WERI-Rb-1 (cell line): Measurements from ENCODE around the gene SNX27.

Experiments used
- DNase-seq: peaks from one replicate; pipeline ENCODE4 v3.0.0-alpha.2; 2020
- H3K27ac ChIP-seq: fragments of 250-450 bp; sonication (Bioruptor Pico); 2 replicates; pipeline ENCODE4 v1.5.1; 2020; ENCODE audit warnings: mild to moderate bottlenecking, moderate library complexity
- H3K27me3 ChIP-seq: fragments of 250-450 bp; sonication (Bioruptor Pico); 2 replicates; pipeline ENCODE4 v1.5.1; 2021; ENCODE audit warnings: mild to moderate bottlenecking, low read depth, moderate library complexity; ENCODE audit not compliant: insufficient read depth, severe bottlenecking
- H3K36me3 ChIP-seq: fragments of 250-450 bp; sonication (Bioruptor Pico); 2 replicates; pipeline ENCODE4 v1.5.1; 2020; ENCODE audit warnings: mild to moderate bottlenecking, moderate library complexity
- H3K4me3 ChIP-seq: 2 replicates; pipeline ENCODE4 v1.5.1; 2011; ENCODE audit warnings: low read depth, mild to moderate bottlenecking, control low read depth, low read length
- H3K9me3 ChIP-seq: fragments of 250-450 bp; sonication (Bioruptor Pico); 2 replicates; pipeline ENCODE4 v1.5.1; 2021; ENCODE audit warnings: mild to moderate bottlenecking, moderate library complexity; ENCODE audit not compliant: severe bottlenecking
- CTCF ChIP-seq: IDR thresholded peaks from 2 replicates; pipeline ENCODE4 v1.5.1; 2011; ENCODE audit warnings: low read depth, mild to moderate bottlenecking, control low read depth, inconsistent platforms, low read length

Gene SNX27

DNA sequence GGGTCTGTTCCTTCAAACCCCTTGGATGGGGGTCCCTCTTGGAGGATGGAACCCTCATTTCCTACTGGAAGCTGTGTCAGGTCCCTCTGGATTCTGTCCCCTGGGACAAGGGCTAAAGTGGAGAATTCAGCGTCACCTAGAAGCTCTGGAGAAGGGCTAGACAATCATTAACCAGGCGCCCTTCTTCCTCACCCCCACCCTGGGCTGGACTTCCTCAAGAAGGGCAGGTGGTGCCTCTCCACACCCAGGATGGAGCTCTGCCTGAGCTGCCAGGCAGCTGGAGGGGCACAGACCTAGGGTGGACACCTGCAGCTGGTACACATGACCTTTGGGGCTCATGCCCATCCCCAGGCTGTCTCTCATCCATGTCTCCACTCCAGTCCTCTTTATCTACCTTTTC lies 101.2 kb downstream of the SNX27 start:
- H3K27me3 ChIP-seq = no peaks in the 10 kb centered on the region
- no peak for TF ChIP-seq CTCF

DNA sequence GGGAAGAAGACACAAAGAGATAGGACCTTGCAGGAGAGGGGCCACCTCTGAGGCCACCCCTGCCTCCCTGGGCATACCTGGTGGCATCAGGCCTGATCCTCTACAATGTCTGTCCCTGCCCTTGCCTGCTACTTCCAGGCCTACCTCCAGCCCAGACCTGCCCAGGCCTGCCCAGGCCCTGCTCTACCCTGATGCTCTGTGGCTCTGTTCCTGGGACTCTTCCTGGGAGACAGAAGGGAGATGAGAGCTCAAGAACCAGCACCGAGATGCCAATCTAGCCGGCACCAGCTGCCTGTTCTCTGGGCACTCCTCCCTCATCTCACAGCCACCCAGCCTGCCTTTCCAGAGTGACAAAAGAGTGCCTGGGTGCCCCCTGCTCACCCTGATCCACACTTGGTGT lies 102.0 kb downstream of the SNX27 start:
- no peak for TF ChIP-seq CTCF
- peaks cover 59% of the 10 kb centered on the region for H3K36me3 ChIP-seq
- no peak overlapping the region for H3K4me3 ChIP-seq
- peak; percentile 53 for DNase-seq
- H3K9me3 ChIP-seq = no peaks in the 10 kb centered on the region
- H3K27ac ChIP-seq = peak overlapping the region; percentile 90
- no peaks in the 10 kb centered on the region for H3K27me3 ChIP-seq

More for the DNA sequence above, 101.2 kb downstream of the SNX27 start:
- Histone ChIP-seq H3K4me3 (no peak overlapping the region), H3K27ac (peak overlapping the region; percentile 90), H3K9me3 (no peaks in the 10 kb centered on the region), H3K36me3 (peaks cover 67% of the 10 kb centered on the region)
- no peak for DNase-seq

DNA sequence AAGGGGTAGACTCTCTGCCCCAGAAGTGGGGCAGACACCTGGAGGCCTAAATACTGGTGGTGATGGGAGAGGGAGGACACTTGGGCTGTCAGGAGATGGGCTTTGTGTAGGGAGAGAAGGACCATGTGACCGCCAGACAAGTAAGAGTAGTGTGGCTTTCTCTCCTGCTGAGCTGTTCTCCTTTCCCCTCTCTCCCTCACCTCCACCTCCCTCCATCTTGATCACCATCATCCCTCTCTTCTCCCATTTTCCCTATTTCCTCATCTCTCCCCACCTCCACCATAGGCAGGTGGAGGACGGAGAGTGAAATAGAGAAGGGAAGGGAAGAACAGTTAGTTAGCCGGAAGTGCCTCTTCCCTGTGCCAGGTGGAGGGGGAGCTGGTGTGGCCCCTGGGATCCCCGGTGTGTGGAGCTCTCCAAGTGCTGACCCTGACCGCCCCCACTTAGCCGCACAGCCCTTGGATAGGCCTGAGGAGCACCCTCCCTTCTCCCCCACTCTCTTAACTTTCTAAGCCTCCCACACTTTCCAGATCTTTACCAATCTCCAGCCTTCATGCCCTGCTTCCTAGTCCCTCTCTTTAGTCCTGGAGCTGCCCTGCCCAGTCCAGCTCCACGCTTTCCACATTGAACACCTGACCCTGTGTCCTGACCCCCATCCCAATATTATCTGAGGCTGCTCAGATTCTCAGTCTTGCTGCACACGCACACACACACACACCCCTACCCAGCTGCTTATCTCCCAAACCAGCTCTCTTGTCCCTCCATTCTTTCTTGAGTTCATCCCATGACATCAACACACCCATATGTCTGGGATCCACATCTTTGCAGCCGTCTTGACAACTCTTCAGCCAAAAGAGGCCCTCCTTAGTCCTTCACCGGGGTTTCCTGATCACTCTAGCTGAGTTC lies 103.2 kb downstream of the SNX27 start:
- H3K27ac ChIP-seq = peak overlapping the region; percentile 90
- H3K4me3 ChIP-seq = peak overlapping the region; percentile 69
- peaks cover 47% of the 10 kb centered on the region for H3K36me3 ChIP-seq
- H3K9me3 ChIP-seq = no peaks in the 10 kb centered on the region
- H3K27me3 ChIP-seq = no peaks in the 10 kb centered on the region
- TF ChIP-seq CTCF = no peak
- DNase-seq = peak; percentile 60

DNA sequence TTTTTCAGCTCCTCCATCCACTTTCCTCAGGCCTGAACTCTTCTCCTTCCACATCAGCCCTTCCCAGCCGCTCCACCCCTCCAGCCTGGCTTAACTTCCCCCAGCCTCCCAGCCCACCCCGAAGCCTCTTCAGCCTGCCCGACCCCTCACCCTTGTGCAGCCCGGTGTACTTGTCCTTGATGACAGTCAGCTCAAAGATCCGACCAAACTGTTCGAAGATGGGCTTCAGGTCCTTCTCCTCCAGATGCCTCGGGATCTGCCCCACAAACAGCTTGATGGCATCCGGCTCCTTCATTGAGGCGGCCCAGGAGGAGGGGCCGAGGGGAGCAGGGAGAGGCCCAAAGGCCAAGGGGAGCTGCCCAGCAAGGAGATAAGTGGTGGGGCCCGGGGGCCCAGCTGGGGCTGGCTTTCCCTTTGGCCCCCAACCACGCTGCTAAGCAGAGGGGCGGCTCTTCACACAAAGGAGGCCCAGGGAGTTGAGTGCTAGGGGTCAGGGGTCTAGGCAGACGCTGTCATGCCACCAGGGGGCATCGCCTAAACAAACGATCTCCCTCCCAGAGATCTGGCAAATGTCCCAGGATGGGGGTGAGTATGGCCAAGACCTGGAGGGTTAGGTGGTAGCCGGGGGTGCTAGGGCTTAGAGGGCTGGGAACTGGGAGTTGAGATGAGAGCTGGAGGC lies 104.0 kb downstream of the SNX27 start:
- Histone ChIP-seq H3K27ac (peak overlapping the region; percentile 90), H3K27me3 (no peaks in the 10 kb centered on the region), H3K36me3 (peaks cover 41% of the 10 kb centered on the region), H3K9me3 (no peaks in the 10 kb centered on the region), H3K4me3 (peak overlapping the region; percentile 69)
- peak; percentile 96 for DNase-seq
- TF ChIP-seq CTCF = peak; percentile 97

DNA sequence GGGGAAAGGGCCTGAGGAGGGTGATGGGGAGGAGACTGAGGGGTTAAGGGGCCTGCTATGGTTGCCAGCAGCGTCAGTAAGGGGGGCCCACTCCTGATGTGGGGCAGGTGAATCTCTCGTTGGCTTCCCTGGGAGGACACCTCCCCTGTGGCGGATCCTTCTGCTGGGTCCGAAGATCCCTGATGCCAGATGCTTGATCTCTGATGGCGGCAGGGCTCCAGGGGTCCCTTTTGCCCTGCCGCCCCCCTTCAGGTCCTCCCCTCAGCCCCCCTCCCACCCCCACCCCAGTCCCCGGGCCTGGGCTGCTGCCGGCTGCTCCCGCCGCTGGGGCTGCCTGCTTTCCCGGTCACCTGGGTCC lies 104.5 kb downstream of the SNX27 start:
- DNase-seq = no peak
- Histone ChIP-seq H3K36me3 (peaks cover 38% of the 10 kb centered on the region), H3K9me3 (no peaks in the 10 kb centered on the region), H3K4me3 (peak overlapping the region; percentile 69), H3K27me3 (no peaks in the 10 kb centered on the region), H3K27ac (peak overlapping the region; percentile 90)
- TF ChIP-seq CTCF = no peak
